Measurements from ENCODE around the gene PDCD1.

- no peak for TF ChIP-seq CTCF (conservative IDR thresholded peaks at IDR 0.05 in 1 of 2, IDR thresholded peaks at IDR 0.05 in 1 of 2; ENCODE audit: low read depth in 1 of 2, low read length in 2 of 2)
- TF ChIP-seq EZH2 (IDR thresholded peaks at IDR 0.05; ENCODE audit: low read length, missing control alignments), result no peak
Observed at GRCh38 chr2:241814393-241814642, 44.4 kb downstream of the PDCD1 start.
